Stimulated activated CD4-positive, alpha-beta T cell treated with anti-CD3 and anti-CD28 coated beads, TNF-alpha, amount 100 ng/mL, for 48 hours (primary cell): ENCODE data around the gene STAB2.
"Not testable (repeated sequence)": the region's sequence is repeated elsewhere in the genome, so short reads cannot be mapped to it uniquely, and the experiment has no call there.

Source experiments
- DNase-seq, 3 donors: peaks; one replicate each; pipeline ENCODE4 v3.0.0-alpha.2; 2020; ENCODE audit warnings: low read depth in 3 of 3

The STAB2 gene

GRCh38 chr12:103652808-103653207 is 65.7 kb downstream of the STAB2 start:
- DNase-seq = no peak

GRCh38 chr12:103653568-103654173 is 66.6 kb downstream of the STAB2 start:
- not testable (repeated sequence) for DNase-seq

GRCh38 chr12:103654816-103655215 is 67.7 kb downstream of the STAB2 start:
- no peak for DNase-seq

- DNase-seq = no peak
These were observed 69.2 kb downstream of the STAB2 start for GRCh38 chr12:103656291-103656690.

- no peak for DNase-seq
These were observed 70.3 kb downstream of the STAB2 start for GRCh38 chr12:103657331-103657730.

GRCh38 chr12:103664626-103665025 is 77.6 kb downstream of the STAB2 start:
- DNase-seq = no peak

GRCh38 chr12:103665971-103666370 is 78.9 kb downstream of the STAB2 start:
- DNase-seq = no peak

GRCh38 chr12:103667125-103667524 is 80.1 kb downstream of the STAB2 start:
- DNase-seq = no peak

GRCh38 chr12:103668520-103668919 is 81.4 kb downstream of the STAB2 start:
- DNase-seq = no peak

- DNase-seq = no peak
These were observed 84.3 kb downstream of the STAB2 start for GRCh38 chr12:103671367-103671766.

- DNase-seq = no peak
These were observed 85.5 kb downstream of the STAB2 start for GRCh38 chr12:103672401-103673119.

- no peak for DNase-seq
These were observed 86.4 kb downstream of the STAB2 start for GRCh38 chr12:103673487-103673886.

- no peak for DNase-seq
These were observed 86.9 kb downstream of the STAB2 start for GRCh38 chr12:103673891-103674375.

- no peak for DNase-seq
These were observed 89.8 kb downstream of the STAB2 start for GRCh38 chr12:103676893-103677292.

GRCh38 chr12:103677341-103677740 is 90.3 kb downstream of the STAB2 start:
- DNase-seq = no peak

- DNase-seq = no peak
These were observed 90.8 kb downstream of the STAB2 start for GRCh38 chr12:103677905-103678304.

GRCh38 chr12:103679421-103680170 is 92.5 kb downstream of the STAB2 start:
- no peak for DNase-seq

GRCh38 chr12:103680591-103681141 is 93.6 kb downstream of the STAB2 start:
- DNase-seq = no peak

GRCh38 chr12:103686026-103686425 is 99.0 kb downstream of the STAB2 start:
- no peak for DNase-seq

GRCh38 chr12:103687253-103687652 is 100.2 kb downstream of the STAB2 start:
- no peak for DNase-seq

- no peak for DNase-seq
These were observed 101.4 kb downstream of the STAB2 start for GRCh38 chr12:103688376-103689063.

GRCh38 chr12:103690426-103690825 is 103.4 kb downstream of the STAB2 start:
- DNase-seq = no peak
